Measurements from ENCODE around the gene CCDC50.

DNA sequence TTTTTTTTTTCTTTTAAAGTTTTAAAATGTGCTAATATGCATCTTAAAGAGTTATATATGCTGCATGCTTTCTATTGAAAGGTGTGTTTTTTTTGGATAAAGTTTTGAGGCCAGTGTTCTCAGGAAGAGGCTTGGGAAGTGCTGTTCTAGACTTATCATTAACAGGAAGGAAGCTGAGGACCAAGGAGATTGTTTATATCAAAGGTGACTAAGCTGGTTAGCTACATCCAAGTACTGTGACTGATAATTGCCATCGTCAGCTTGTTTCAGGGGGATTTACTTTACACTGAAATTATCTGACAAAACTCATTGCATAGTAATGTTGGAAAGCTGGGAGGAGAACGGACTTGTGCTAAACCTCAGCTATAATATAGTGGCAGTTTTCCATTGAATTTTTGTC is 37.5 kb downstream of the CCDC50 start:
- TF ChIP-seq POLR2A (IDR thresholded peaks at IDR 0.05), result no peak
- no peak for TF ChIP-seq CTCF (IDR thresholded peaks at IDR 0.05)

Measured in lower leg skin (tissue), 3 donors.